NOMO-1 (cell line): Measurements from ENCODE around the gene HLA-E.
"Not testable (repeated sequence)": the region's sequence is repeated elsewhere in the genome, so short reads cannot be mapped to it uniquely, and the experiment has no call there.

Experiments
- DNase-seq, 2 experiments: peaks; one replicate each; lab custom pipeline; 2025; ENCODE audit not compliant: unreplicated experiment in 2 of 2; lab: John Stamatoyannopoulos, UW

HLA-E gene

GRCh38 chr6:30500421-30501355 is 11.4 kb downstream of the HLA-E start:
- DNase-seq, result no peak

GRCh38 chr6:30507849-30508827 is 18.8 kb downstream of the HLA-E start:
- peak in 1 of 2 experiments; percentile 58 for DNase-seq

- DNase-seq, result peak; percentile 51 to 87
Observed at GRCh38 chr6:30508890-30509736, 19.8 kb downstream of the HLA-E start.

- DNase-seq, result no peak
Observed at GRCh38 chr6:30510419-30511168, 21.3 kb downstream of the HLA-E start.

- no peak for DNase-seq
Observed at GRCh38 chr6:30511169-30511546, 21.8 kb downstream of the HLA-E start.

- no peak for DNase-seq
Observed at GRCh38 chr6:30513451-30513850, 24.1 kb downstream of the HLA-E start.

- no peak for DNase-seq
Observed at GRCh38 chr6:30515106-30515505, 25.8 kb downstream of the HLA-E start.

- peak; percentile 97 to 99 for DNase-seq
Observed at GRCh38 chr6:30515944-30516753, 26.8 kb downstream of the HLA-E start.

- not testable (repeated sequence) for DNase-seq
Observed at GRCh38 chr6:30516754-30517076, 27.4 kb downstream of the HLA-E start.

GRCh38 chr6:30517767-30518504 is 28.6 kb downstream of the HLA-E start:
- DNase-seq, result not testable (repeated sequence)

- not testable (repeated sequence) for DNase-seq
Observed at GRCh38 chr6:30518505-30519145, 29.3 kb downstream of the HLA-E start.

- DNase-seq, result no peak
Observed at GRCh38 chr6:30520522-30520921, 31.2 kb downstream of the HLA-E start.

- DNase-seq, result not testable (repeated sequence)
Observed at GRCh38 chr6:30521082-30521481, 31.8 kb downstream of the HLA-E start.

GRCh38 chr6:30521952-30522351 is 32.6 kb downstream of the HLA-E start:
- not testable (repeated sequence) for DNase-seq

GRCh38 chr6:30526444-30526843 is 37.1 kb downstream of the HLA-E start:
- not testable (repeated sequence) for DNase-seq

- peak; percentile 21 to 79 for DNase-seq
Observed at GRCh38 chr6:30529349-30529875, 40.1 kb downstream of the HLA-E start.

GRCh38 chr6:30530014-30530413 is 40.7 kb downstream of the HLA-E start:
- peak in 1 of 2 experiments; percentile 52 for DNase-seq
